ENCODE data around the gene TNIK. TPM values are rescaled to one million over a fixed set of nuclear protein-coding genes. Genes with fewer than 3 reads are reported as not detected.

The TNIK gene
- total RNA-seq, 4 donors from 2014 or later = 32.9 to 41.7 (median 38.0) TPM

GRCh38 chr3:171282041-171282440 is 178.2 kb downstream of the TNIK start:
- peak overlapping the region; percentile 39 to 77 (median 68) for H3K27ac ChIP-seq
- 0 to 9% methylated on average over 1 to 4 of the region's 4 CpGs for WGBS, 2 donors (ENCODE audit: low coverage in 1 of 2)
- H3K27me3 ChIP-seq = no peaks in the 10 kb centered on the region
- TF ChIP-seq POLR2AphosphoS5 (IDR thresholded peaks at IDR 0.05) (peak; percentile 50), POLR2A (IDR thresholded peaks at IDR 0.05) (no peak)
- no peak for ATAC-seq
- peak overlapping the region in 1 of 2 donors; percentile 18 for H3K4me3 ChIP-seq
- no peaks in the 10 kb centered on the region for H3K9me3 ChIP-seq
- no peaks in the 10 kb centered on the region for H3K36me3 ChIP-seq
- H3K4me1 ChIP-seq = peaks cover 15 to 71% (median 31%) of the 10 kb centered on the region in 3 donors

DNA sequence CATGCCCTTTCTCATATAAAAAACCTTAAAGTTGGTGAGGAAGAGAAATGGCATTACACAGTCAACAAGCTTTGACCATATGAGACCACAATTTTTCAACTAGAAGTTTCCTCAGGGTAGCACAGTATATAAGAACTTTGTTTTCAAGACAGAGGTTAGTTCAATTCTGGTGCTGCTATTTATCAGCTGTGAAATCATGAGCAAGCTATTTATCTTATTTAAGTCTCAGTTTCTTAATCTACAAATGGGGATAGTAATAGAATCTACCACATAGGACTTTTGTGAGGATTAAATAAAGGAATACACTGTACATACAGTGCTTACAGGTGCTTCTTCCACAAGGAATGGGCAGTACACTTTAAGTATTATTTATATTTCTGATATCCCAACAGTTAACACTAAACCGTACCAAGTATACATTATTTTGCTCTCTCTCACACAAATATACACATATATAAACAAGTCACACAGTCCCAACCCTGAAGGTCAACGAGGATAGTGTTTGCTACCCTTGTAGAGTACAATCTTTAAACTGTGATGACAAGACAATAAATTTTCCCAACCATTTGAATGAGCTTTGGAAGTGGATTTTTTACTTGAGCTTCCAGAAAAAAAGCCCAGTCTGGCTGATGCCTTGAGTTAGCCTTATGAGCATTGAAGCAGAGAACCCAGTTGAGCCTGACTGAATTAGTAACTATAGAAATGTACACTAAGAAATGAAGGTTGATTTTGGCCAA is 178.8 kb downstream of the TNIK start:
- H3K9me3 ChIP-seq = no peaks in the 10 kb centered on the region
- no peak for TF ChIP-seq POLR2AphosphoS5 (IDR thresholded peaks at IDR 0.05)
- TF ChIP-seq EP300 (IDR thresholded peaks at IDR 0.05) = no peak
- no peak for TF ChIP-seq POLR2A (IDR thresholded peaks at IDR 0.05)
- TF ChIP-seq CTCF (IDR thresholded peaks at IDR 0.05) = no peak
- H3K4me1 ChIP-seq = peaks cover 15 to 68% (median 28%) of the 10 kb centered on the region in 3 donors
- H3K27me3 ChIP-seq = no peaks in the 10 kb centered on the region
- WGBS, 2 donors (ENCODE audit: low coverage in 1 of 2) = 46 to 65% methylated on average over 2 of the region's 2 CpGs
- no peak overlapping the region for H3K4me3 ChIP-seq
- H3K36me3 ChIP-seq = no peaks in the 10 kb centered on the region
- H3K27ac ChIP-seq = peak overlapping the region; percentile 39 to 77 (median 58)
- ATAC-seq = no peak

DNA sequence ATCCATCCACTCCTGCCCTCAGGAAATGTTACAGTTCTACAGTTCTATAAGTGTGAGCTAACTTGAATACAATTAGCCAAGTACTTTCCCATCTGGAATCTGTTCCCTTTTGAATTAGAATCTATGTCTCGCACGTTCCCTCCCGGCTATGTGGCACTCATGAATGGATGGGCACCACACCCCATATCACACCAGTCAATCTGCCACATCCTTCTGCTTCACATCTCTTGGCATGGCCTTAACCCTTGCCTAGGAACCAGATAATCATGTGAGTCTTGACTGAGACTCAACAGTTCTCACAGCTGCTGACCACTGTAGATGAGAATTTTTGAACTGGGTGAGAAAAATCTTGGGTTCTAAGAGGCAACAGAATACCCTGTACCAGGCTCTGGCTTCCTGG is 180.2 kb downstream of the TNIK start:
- Histone ChIP-seq H3K27ac (no peak overlapping the region), H3K4me1 (peaks cover 15 to 59% (median 25%) of the 10 kb centered on the region in 3 donors), H3K36me3 (no peaks in the 10 kb centered on the region), H3K4me3 (no peak overlapping the region), H3K9me3 (no peaks in the 10 kb centered on the region), H3K27me3 (no peaks in the 10 kb centered on the region)
- TF ChIP-seq CTCF (IDR thresholded peaks at IDR 0.05) = no peak
- no peak for TF ChIP-seq POLR2AphosphoS5 (IDR thresholded peaks at IDR 0.05)
- TF ChIP-seq POLR2A (IDR thresholded peaks at IDR 0.05) = no peak
- TF ChIP-seq EP300 (IDR thresholded peaks at IDR 0.05) = no peak
- no peak for ATAC-seq
- WGBS, 2 donors (ENCODE audit: low coverage in 1 of 2) = 97 to 100% methylated on average over 1 to 3 of the region's 3 CpGs

- peak overlapping the region in 1 of 4 donors; percentile 26 for H3K27ac ChIP-seq
- TF ChIP-seq POLR2AphosphoS5 (IDR thresholded peaks at IDR 0.05) (no peak), POLR2A (IDR thresholded peaks at IDR 0.05) (no peak), EP300 (IDR thresholded peaks at IDR 0.05) (no peak), CTCF (IDR thresholded peaks at IDR 0.05) (no peak)
- no peaks in the 10 kb centered on the region for H3K27me3 ChIP-seq
- H3K36me3 ChIP-seq = no peaks in the 10 kb centered on the region
- H3K4me3 ChIP-seq = no peak overlapping the region
- no peaks in the 10 kb centered on the region for H3K9me3 ChIP-seq
- H3K4me1 ChIP-seq = peaks cover 7 to 41% (median 9%) of the 10 kb centered on the region in 3 donors
- ATAC-seq = no peak
These were observed 182.0 kb downstream of the TNIK start for GRCh38 chr3:171278299-171278590.

GRCh38 chr3:171277456-171278298 is 182.5 kb downstream of the TNIK start:
- Histone ChIP-seq H3K27ac (peak overlapping the region in 2 of 4 donors; percentile 26 to 55), H3K4me3 (no peak overlapping the region), H3K4me1 (peaks cover 7 to 36% (median 7%) of the 10 kb centered on the region in 3 donors), H3K9me3 (no peaks in the 10 kb centered on the region), H3K27me3 (no peaks in the 10 kb centered on the region), H3K36me3 (no peaks in the 10 kb centered on the region)
- 30 to 80% methylated on average over 2 to 3 of the region's 5 CpGs for WGBS, 2 donors (ENCODE audit: low coverage in 1 of 2)
- TF ChIP-seq CTCF (IDR thresholded peaks at IDR 0.05) (no peak), POLR2AphosphoS5 (IDR thresholded peaks at IDR 0.05) (peak; percentile 67), POLR2A (IDR thresholded peaks at IDR 0.05) (no peak)
- peak; percentile 63 for ATAC-seq

Data from gastroesophageal sphincter (tissue), 4 donors.